Testis (tissue), 2 donors: Measurements from ENCODE around the gene KLF13.

Experiments
- CTCF ChIP-seq, 3 experiments: fragments of 450-650 bp in 2 of 3; fragments of 200-600 bp in 1 of 3; sonication (generic) in 1 of 3; IDR thresholded peaks; one replicate each; pipeline ENCODE4 v1.5.1; 2016 to 2019; ENCODE audit warnings: antibody characterized with exemption in 3 of 3, mild to moderate bottlenecking in 2 of 3, moderate library complexity in 1 of 3
- POLR2A ChIP-seq: fragments of 450-650 bp; IDR thresholded peaks from one replicate; pipeline ENCODE4 v1.6.1; 2017; ENCODE audit warnings: antibody characterized with exemption, mild to moderate bottlenecking, moderate library complexity

- TF ChIP-seq CTCF (IDR thresholded peaks at IDR 0.05): no peak
- TF ChIP-seq POLR2A: no peak
Observed at GRCh38 chr15:31402003-31402402, 75.4 kb downstream of the KLF13 start.
